HL-60 (cell line): ENCODE results near the gene TCF25.

Experiments
- CTCF ChIP-seq: IDR thresholded peaks from one replicate; pipeline ENCODE4 v1.5.1; 2011; ENCODE audit warnings: low read length, control low read depth, inconsistent platforms; ENCODE audit not compliant: insufficient read depth
- GABPA ChIP-seq: IDR thresholded peaks from 2 replicates; pipeline ENCODE4 v1.6.1; 2012; ENCODE audit warnings: low read depth
- POLR2AphosphoS5 ChIP-seq: IDR thresholded peaks from 2 replicates; pipeline ENCODE4 v1.6.1; 2012; ENCODE audit warnings: low read depth
- REST ChIP-seq: IDR thresholded peaks from 2 replicates; pipeline ENCODE4 v1.6.1; 2012; ENCODE audit warnings: low read depth; ENCODE audit not compliant: insufficient replicate concordance
- SPI1 ChIP-seq: IDR thresholded peaks from 2 replicates; pipeline ENCODE4 v1.6.1; 2012; ENCODE audit warnings: low read depth, mild to moderate bottlenecking, borderline replicate concordance

DNA sequence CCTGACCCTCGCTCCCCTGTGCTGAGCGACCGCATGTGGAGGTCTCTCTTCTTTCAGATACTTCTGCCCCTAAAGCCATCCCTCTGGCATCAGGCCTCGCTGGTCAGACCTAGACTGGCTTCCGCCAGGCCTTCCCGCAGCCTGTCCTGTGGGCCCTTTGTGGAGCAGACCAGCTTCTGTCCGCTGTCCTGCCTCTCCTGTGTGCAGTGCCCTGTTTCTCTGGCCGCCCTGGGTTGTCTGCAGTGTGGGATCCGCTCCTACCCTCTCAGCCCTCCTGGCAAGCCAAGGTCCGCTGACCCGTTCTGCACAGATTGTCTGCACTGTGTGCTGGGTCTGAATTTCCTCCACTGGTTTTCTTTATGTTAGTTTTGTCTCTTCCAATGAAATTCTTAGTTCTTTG lies 23.8 kb downstream of the TCF25 start:
- no peak for TF ChIP-seq GABPA
- no peak for TF ChIP-seq CTCF
- TF ChIP-seq POLR2AphosphoS5 = no peak
- no peak for TF ChIP-seq REST
- no peak for TF ChIP-seq SPI1
